ENCODE results near the gene BLOC1S1. TPM values are rescaled to one million over a fixed set of nuclear protein-coding genes. Genes with fewer than 3 reads are reported as not detected.

The BLOC1S1 gene
- total RNA-seq, 2 experiments from 2014 or later, result 34.8 to 36.9 TPM

DNA sequence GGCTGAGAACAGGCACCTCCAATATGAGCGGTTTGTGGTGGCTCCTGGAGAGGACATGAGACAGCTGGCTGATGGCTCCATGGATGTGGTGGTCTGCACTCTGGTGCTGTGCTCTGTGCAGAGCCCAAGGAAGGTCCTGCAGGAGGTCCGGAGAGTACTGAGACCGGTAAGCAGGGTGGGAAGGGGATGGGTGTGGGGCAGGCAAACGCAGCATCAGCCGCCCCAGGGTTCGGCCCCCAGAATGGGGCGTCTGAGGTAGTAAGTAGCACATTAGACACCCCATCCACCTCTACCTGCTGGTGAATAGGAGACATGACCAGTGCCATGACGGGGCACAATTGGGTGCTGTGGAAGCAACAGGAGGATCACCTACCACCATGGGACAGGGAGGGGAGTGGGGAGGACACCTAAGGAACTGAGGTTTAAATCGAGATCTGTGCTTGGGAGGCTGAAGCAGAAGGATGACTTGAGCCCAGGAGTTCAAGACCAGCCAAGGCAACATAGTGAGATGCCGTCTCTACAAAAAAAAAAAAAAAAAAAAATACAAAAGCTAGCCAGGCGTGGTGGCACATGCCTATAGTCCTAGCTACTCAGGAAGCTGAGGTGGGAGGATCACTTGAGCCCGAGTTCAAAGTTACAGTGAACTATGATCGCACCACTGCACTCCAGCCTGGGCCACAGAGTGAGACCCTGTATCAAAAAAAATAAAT, 33.6 kb upstream of the BLOC1S1 start:
- peaks cover 9 to 16% of the 10 kb centered on the region in 2 experiments for H3K27me3 ChIP-seq (ENCODE audit: control insufficient read depth in 1 of 2, insufficient read depth in 2 of 2, low read length in 2 of 2)
- H3K4me1 ChIP-seq (ENCODE audit: insufficient read depth, low read length), result peaks cover 9% of the 10 kb centered on the region
- no peaks in the 10 kb centered on the region for H3K36me3 Mint-ChIP-seq (ENCODE audit: low read depth)
- no peak overlapping the region for H3K4me3 ChIP-seq (ENCODE audit: low read length)
- H3K27me3 Mint-ChIP-seq, result peaks cover 51% of the 10 kb centered on the region
- no peak overlapping the region for H3K27ac ChIP-seq (ENCODE audit: low read depth in 1 of 2, low read length in 2 of 2)
- intact Hi-C loops (cut with DNase I, micrococcal nuclease), result no loop called here
- DNase-seq (no peak), ATAC-seq (ENCODE audit: poor library complexity) (no peak)
- CTCF ChIA-PET, result no interaction called here
- no peak overlapping the region for H3K4me3 Mint-ChIP-seq
- H3K4me1 Mint-ChIP-seq (ENCODE audit: low read depth), result peaks cover 17% of the 10 kb centered on the region
- H3K36me3 ChIP-seq (ENCODE audit: insufficient read depth, low read length), result no peaks in the 10 kb centered on the region
- no peaks in the 10 kb centered on the region for H3K9me3 Mint-ChIP-seq
- no peak overlapping the region for H3K27ac Mint-ChIP-seq
- TF ChIP-seq, protein P1, sequence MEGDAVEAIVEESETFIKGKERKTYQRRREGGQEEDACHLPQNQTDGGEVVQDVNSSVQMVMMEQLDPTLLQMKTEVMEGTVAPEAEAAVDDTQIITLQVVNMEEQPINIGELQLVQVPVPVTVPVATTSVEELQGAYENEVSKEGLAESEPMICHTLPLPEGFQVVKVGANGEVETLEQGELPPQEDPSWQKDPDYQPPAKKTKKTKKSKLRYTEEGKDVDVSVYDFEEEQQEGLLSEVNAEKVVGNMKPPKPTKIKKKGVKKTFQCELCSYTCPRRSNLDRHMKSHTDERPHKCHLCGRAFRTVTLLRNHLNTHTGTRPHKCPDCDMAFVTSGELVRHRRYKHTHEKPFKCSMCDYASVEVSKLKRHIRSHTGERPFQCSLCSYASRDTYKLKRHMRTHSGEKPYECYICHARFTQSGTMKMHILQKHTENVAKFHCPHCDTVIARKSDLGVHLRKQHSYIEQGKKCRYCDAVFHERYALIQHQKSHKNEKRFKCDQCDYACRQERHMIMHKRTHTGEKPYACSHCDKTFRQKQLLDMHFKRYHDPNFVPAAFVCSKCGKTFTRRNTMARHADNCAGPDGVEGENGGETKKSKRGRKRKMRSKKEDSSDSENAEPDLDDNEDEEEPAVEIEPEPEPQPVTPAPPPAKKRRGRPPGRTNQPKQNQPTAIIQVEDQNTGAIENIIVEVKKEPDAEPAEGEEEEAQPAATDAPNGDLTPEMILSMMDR (IDR thresholded peaks at IDR 0.05), result no peak
- H3K9me3 ChIP-seq (ENCODE audit: control insufficient read depth in 1 of 2, insufficient read depth in 1 of 2, low read length in 2 of 2), result no peaks in the 10 kb centered on the region
- POLR2A ChIA-PET, result no interaction called here

DNA sequence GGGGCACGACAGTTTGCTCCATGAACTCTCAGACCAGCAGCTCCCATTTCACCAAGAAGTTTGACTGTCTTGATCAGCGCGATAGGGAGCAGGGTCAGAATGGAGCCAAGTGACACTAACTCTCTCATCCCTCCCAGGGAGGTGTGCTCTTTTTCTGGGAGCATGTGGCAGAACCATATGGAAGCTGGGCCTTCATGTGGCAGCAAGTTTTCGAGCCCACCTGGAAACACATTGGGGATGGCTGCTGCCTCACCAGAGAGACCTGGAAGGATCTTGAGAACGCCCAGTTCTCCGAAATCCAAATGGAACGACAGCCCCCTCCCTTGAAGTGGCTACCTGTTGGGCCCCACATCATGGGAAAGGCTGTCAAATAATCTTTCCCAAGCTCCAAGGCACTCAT, 32.2 kb upstream of the BLOC1S1 start:
- ChIA-PET CTCF (no interaction called here), POLR2A (no interaction called here)
- Histone ChIP-seq H3K4me1 (ENCODE audit: insufficient read depth, low read length) (peaks cover 15% of the 10 kb centered on the region), H3K27me3 (ENCODE audit: control insufficient read depth in 1 of 2, insufficient read depth in 2 of 2, low read length in 2 of 2) (peaks cover 9 to 16% of the 10 kb centered on the region in 2 experiments), H3K9me3 (ENCODE audit: control insufficient read depth in 1 of 2, insufficient read depth in 1 of 2, low read length in 2 of 2) (no peaks in the 10 kb centered on the region), H3K36me3 (ENCODE audit: insufficient read depth, low read length) (no peaks in the 10 kb centered on the region), H3K4me3 (ENCODE audit: low read length) (no peak overlapping the region), H3K27ac (ENCODE audit: low read depth in 1 of 2, low read length in 2 of 2) (no peak overlapping the region)
- H3K36me3 Mint-ChIP-seq (ENCODE audit: low read depth), result no peaks in the 10 kb centered on the region
- H3K4me1 Mint-ChIP-seq (ENCODE audit: low read depth), result peaks cover 17% of the 10 kb centered on the region
- TF ChIP-seq, protein P1 (IDR thresholded peaks at IDR 0.05), result no peak
- ATAC-seq (ENCODE audit: poor library complexity) (no peak), DNase-seq (no peak)
- no peak overlapping the region for H3K27ac Mint-ChIP-seq
- H3K4me3 Mint-ChIP-seq, result no peak overlapping the region
- intact Hi-C loops (cut with DNase I, micrococcal nuclease), result no loop called here
- H3K27me3 Mint-ChIP-seq, result peaks cover 50% of the 10 kb centered on the region
- no peaks in the 10 kb centered on the region for H3K9me3 Mint-ChIP-seq

DNA sequence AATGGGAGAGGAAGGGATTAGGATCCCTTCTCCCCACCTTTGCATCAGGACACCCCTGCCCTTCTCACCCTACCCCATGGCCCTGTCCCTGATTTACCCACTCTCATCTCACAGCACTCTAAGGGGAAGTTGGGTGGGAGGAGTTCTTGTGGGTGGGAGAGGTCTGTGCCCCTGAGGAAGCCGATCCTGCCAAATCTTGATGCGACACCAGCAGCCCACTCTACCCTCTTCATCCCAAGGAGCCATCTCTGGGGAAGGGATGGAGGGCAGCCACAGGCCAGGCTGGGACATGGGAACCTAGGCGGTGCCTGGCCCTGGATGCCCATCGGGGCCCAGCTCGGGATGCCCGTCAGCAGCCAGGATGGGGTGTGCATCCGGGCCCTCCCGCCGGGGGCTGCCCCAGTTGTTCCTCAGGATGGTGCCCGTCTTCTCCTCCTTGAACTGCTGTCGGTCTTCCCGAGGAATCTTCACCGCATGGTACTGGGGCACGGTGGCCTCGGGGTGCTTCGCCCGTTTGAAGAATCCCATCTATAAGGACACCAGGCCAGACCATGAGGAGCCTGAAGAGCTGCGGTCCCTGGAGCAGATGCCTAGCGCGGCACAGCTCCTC, 31.0 kb upstream of the BLOC1S1 start:
- no peak overlapping the region for H3K27ac Mint-ChIP-seq
- no peak overlapping the region for H3K4me3 Mint-ChIP-seq
- H3K27me3 ChIP-seq (ENCODE audit: control insufficient read depth in 1 of 2, insufficient read depth in 2 of 2, low read length in 2 of 2), result peaks cover 9 to 10% of the 10 kb centered on the region in 2 experiments
- POLR2A ChIA-PET, result no interaction called here
- H3K9me3 ChIP-seq (ENCODE audit: control insufficient read depth in 1 of 2, insufficient read depth in 1 of 2, low read length in 2 of 2), result no peaks in the 10 kb centered on the region
- peaks cover 17% of the 10 kb centered on the region for H3K4me1 Mint-ChIP-seq (ENCODE audit: low read depth)
- ATAC-seq (ENCODE audit: poor library complexity) (no peak), DNase-seq (no peak)
- no peaks in the 10 kb centered on the region for H3K9me3 Mint-ChIP-seq
- peaks cover 38% of the 10 kb centered on the region for H3K27me3 Mint-ChIP-seq
- TF ChIP-seq, protein P1 (IDR thresholded peaks at IDR 0.05), result no peak
- no peak overlapping the region for H3K27ac ChIP-seq (ENCODE audit: low read depth in 1 of 2, low read length in 2 of 2)
- H3K36me3 ChIP-seq (ENCODE audit: insufficient read depth, low read length), result no peaks in the 10 kb centered on the region
- intact Hi-C loops (cut with DNase I, micrococcal nuclease), result no loop called here
- H3K4me3 ChIP-seq (ENCODE audit: low read length), result no peak overlapping the region
- CTCF ChIA-PET, result no interaction called here
- H3K36me3 Mint-ChIP-seq (ENCODE audit: low read depth), result no peaks in the 10 kb centered on the region
- peaks cover 15% of the 10 kb centered on the region for H3K4me1 ChIP-seq (ENCODE audit: insufficient read depth, low read length)
